Tibial nerve (tissue), 4 donors: ENCODE measurements around the gene LGI4. TPM values are rescaled to one million over a fixed set of nuclear protein-coding genes. Genes with fewer than 3 reads are reported as not detected.

Source experiments
- DNase-seq, 2 donors: peaks; one replicate each; pipeline ENCODE4 v3.0.0-alpha.2; 2019; ENCODE audit warnings: low spot score in 2 of 2
- H3K27ac ChIP-seq, 4 donors: fragments of 200-600 bp; sonication (generic) in 3 of 4; one replicate each; pipeline ENCODE4 v1.5.1; 2017 to 2019; ENCODE audit warnings: mild to moderate bottlenecking in 1 of 4
- H3K27me3 ChIP-seq, 2 donors: fragments of 200-600 bp; sonication (generic) in 1 of 2; one replicate each; pipeline versions ENCODE4 v1.5.1 to v1.6.0; 2017 to 2019
- H3K36me3 ChIP-seq, 3 donors: fragments of 200-600 bp; sonication (generic); one replicate each; pipeline ENCODE4 v1.5.1; 2018 to 2019
- H3K4me1 ChIP-seq, 4 donors: fragments of 200-600 bp; sonication (generic) in 3 of 4; one replicate each; pipeline ENCODE4 v1.5.1; 2017 to 2019
- H3K4me3 ChIP-seq, 4 donors: fragments of 200-600 bp; sonication (generic) in 3 of 4; one replicate each; pipeline ENCODE4 v1.5.1; 2017 to 2019; ENCODE audit warnings: mild to moderate bottlenecking in 1 of 4, moderate library complexity in 1 of 4
- H3K9me3 ChIP-seq, 4 donors: fragments of 200-600 bp; sonication (generic) in 3 of 4; one replicate each; pipeline ENCODE4 v1.5.1; 2017 to 2019
- EP300 ChIP-seq, 2 donors: sonication (generic); formaldehyde crosslinking; IDR thresholded peaks; one replicate each; pipeline ENCODE4 v1.6.1; 2017; ENCODE audit warnings: antibody characterized with exemption in 2 of 2, mild to moderate bottlenecking in 1 of 2
- POLR2A ChIP-seq, 2 donors: fragments of 450-650 bp; IDR thresholded peaks; one replicate each; pipeline ENCODE4 v1.6.1; 2017; ENCODE audit warnings: antibody characterized with exemption in 2 of 2, mild to moderate bottlenecking in 2 of 2, moderate library complexity in 2 of 2
- WGBS, 2 donors: methylation state at CpG; one replicate each; pipeline ENCODE4 v1.1.5; 2018; 5-methylcytosine and 5-hydroxymethylcytosine counted together
- total RNA-seq, 4 donors: library from RNA; depleted of rRNA; stranded (reverse); fragments of >200 nt; gene quantifications; one replicate each; pipeline ENCODE4 v1.1.0, GENCODE V29; 2016
- TF ChIP-seq, protein P1 (sequence below), 5 experiments: fragments of 200-600 bp in 3 of 5; fragments of 450-650 bp in 2 of 5; sonication (generic) in 3 of 5; IDR thresholded peaks; one replicate each; pipeline ENCODE4 v1.5.1; 2016 to 2019; ENCODE audit warnings: antibody characterized with exemption in 5 of 5, mild to moderate bottlenecking in 3 of 5, moderate library complexity in 2 of 5

Gene LGI4
- total RNA-seq, 4 donors from 2014 or later: 207 to 323 (median 302) TPM

DNA sequence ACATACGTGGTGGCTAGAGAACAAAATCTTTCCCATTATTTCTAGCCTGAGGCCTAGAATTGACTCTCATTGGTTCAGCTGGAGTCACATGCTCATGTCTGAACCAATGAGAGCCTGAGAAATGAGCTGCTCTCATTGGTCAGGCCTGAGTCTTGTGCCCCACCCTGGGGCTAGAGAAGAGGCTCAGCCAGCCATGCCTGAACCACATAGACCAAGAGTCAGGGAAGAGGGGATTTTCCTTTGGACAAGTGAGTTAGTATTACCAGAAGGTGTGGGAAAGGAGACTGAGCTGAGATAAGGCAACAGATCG lies 26.5 kb upstream of the LGI4 start:
- peaks cover 0 to 47% (median 0%) of the 10 kb centered on the region in 4 donors for H3K9me3 ChIP-seq

GRCh38 chr19:35160629-35161433 lies 26.0 kb upstream of the LGI4 start:
- peaks cover 0 to 7% of the 10 kb centered on the region in 2 donors for H3K27me3 ChIP-seq
- H3K4me1 ChIP-seq: peaks cover 0 to 10% (median 2%) of the 10 kb centered on the region in 4 donors
- H3K9me3 ChIP-seq: peaks cover 0 to 41% (median 0%) of the 10 kb centered on the region in 4 donors
- TF ChIP-seq EP300 (IDR thresholded peaks at IDR 0.05) (no peak), POLR2A (IDR thresholded peaks at IDR 0.05) (no peak)
- TF ChIP-seq, protein P1, sequence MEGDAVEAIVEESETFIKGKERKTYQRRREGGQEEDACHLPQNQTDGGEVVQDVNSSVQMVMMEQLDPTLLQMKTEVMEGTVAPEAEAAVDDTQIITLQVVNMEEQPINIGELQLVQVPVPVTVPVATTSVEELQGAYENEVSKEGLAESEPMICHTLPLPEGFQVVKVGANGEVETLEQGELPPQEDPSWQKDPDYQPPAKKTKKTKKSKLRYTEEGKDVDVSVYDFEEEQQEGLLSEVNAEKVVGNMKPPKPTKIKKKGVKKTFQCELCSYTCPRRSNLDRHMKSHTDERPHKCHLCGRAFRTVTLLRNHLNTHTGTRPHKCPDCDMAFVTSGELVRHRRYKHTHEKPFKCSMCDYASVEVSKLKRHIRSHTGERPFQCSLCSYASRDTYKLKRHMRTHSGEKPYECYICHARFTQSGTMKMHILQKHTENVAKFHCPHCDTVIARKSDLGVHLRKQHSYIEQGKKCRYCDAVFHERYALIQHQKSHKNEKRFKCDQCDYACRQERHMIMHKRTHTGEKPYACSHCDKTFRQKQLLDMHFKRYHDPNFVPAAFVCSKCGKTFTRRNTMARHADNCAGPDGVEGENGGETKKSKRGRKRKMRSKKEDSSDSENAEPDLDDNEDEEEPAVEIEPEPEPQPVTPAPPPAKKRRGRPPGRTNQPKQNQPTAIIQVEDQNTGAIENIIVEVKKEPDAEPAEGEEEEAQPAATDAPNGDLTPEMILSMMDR (IDR thresholded peaks at IDR 0.05): no peak
- no peak for DNase-seq
- H3K36me3 ChIP-seq: peaks cover 0 to 85% (median 9%) of the 10 kb centered on the region in 3 donors
- WGBS, 2 donors: 80 to 86% methylated on average over 9 of the region's 9 CpGs
- no peak overlapping the region for H3K4me3 ChIP-seq
- H3K27ac ChIP-seq: no peak overlapping the region

More for the DNA sequence above, 26.5 kb upstream of the LGI4 start:
- DNase-seq: no peak
- peaks cover 0 to 4% of the 10 kb centered on the region in 2 donors for H3K27me3 ChIP-seq
- 83 to 91% methylated on average over 2 of the region's 2 CpGs for WGBS, 2 donors
- TF ChIP-seq, protein P1 (IDR thresholded peaks at IDR 0.05): no peak
- TF ChIP-seq POLR2A (IDR thresholded peaks at IDR 0.05) (no peak), EP300 (IDR thresholded peaks at IDR 0.05) (no peak)
- H3K4me3 ChIP-seq: no peak overlapping the region
- H3K36me3 ChIP-seq: peaks cover 0 to 91% (median 9%) of the 10 kb centered on the region in 3 donors
- H3K4me1 ChIP-seq: peaks cover 0 to 4% (median 0%) of the 10 kb centered on the region in 4 donors
- H3K27ac ChIP-seq: no peak overlapping the region

GRCh38 chr19:35159606-35160005 lies 24.7 kb upstream of the LGI4 start:
- H3K27me3 ChIP-seq: peaks cover 0 to 19% of the 10 kb centered on the region in 2 donors
- peaks cover 0 to 31% (median 0%) of the 10 kb centered on the region in 4 donors for H3K9me3 ChIP-seq
- H3K4me1 ChIP-seq: peaks cover 0 to 22% (median 2%) of the 10 kb centered on the region in 4 donors
- TF ChIP-seq EP300 (IDR thresholded peaks at IDR 0.05): no peak
- TF ChIP-seq, protein P1 (IDR thresholded peaks at IDR 0.05): no peak
- no peak for TF ChIP-seq POLR2A (IDR thresholded peaks at IDR 0.05)
- H3K36me3 ChIP-seq: peaks cover 0 to 73% (median 9%) of the 10 kb centered on the region in 3 donors
- no peak overlapping the region for H3K27ac ChIP-seq
- DNase-seq: no peak
- no peak overlapping the region for H3K4me3 ChIP-seq
- WGBS, 2 donors: 75 to 77% methylated on average over 8 of the region's 8 CpGs

DNA sequence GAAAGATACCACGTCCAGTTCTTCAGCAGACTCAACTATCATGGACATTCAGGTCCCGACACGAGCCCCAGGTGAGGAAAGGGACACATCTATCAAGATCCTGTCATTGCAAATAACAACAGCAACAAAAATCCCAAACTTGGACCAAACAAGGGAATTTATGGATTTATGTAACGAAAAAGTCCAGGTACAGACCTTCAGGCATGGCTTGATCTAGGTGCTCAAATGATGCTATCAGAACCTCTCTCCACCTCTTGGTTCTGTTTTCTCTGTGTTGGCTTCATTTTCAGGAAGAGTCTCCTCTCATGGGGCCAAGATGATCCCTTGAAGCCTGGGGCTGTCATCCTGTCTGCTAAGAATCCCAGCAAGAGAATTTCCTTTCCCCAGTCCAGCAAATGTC lies 22.6 kb upstream of the LGI4 start:
- no peak for DNase-seq
- Histone ChIP-seq H3K4me1 (peaks cover 0 to 37% (median 5%) of the 10 kb centered on the region in 4 donors), H3K36me3 (peaks cover 0 to 51% (median 9%) of the 10 kb centered on the region in 3 donors), H3K9me3 (peaks cover 0 to 11% (median 0%) of the 10 kb centered on the region in 4 donors), H3K27ac (no peak overlapping the region), H3K4me3 (no peak overlapping the region), H3K27me3 (peaks cover 0 to 35% of the 10 kb centered on the region in 2 donors)
- no peak for TF ChIP-seq EP300 (IDR thresholded peaks at IDR 0.05)
- no peak for TF ChIP-seq POLR2A (IDR thresholded peaks at IDR 0.05)
- TF ChIP-seq, protein P1 (IDR thresholded peaks at IDR 0.05): no peak
- WGBS, 2 donors: 93 to 96% methylated on average over 4 of the region's 4 CpGs

DNA sequence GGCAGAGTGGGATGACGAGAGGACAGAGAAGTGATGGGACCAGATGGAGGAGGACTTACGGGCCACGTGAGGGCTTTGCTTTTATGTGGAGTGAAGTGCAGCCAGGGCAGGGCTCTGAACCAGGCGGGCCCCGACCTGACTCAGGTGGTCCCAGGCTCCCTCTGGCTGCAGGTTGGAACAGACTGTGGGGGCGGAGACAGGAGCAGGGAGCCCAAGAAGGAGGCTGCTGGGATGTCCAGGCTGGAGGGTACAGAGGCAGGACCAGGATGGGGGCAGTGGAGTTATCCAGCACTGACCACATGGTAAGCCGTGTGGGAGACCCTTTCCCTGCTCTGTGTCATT lies 21.8 kb upstream of the LGI4 start:
- WGBS, 2 donors: 79 to 80% methylated on average over 7 of the region's 7 CpGs
- Histone ChIP-seq H3K4me3 (no peak overlapping the region), H3K27me3 (peaks cover 0 to 35% of the 10 kb centered on the region in 2 donors), H3K9me3 (peaks cover 0 to 5% (median 0%) of the 10 kb centered on the region in 4 donors), H3K36me3 (peaks cover 0 to 43% (median 9%) of the 10 kb centered on the region in 3 donors), H3K4me1 (peaks cover 0 to 37% (median 5%) of the 10 kb centered on the region in 4 donors), H3K27ac (no peak overlapping the region)
- TF ChIP-seq, protein P1 (IDR thresholded peaks at IDR 0.05): no peak
- no peak for TF ChIP-seq POLR2A (IDR thresholded peaks at IDR 0.05)
- TF ChIP-seq EP300 (IDR thresholded peaks at IDR 0.05): no peak
- no peak for DNase-seq
